Right lobe of liver (tissue), 6 donors: ENCODE data around the gene PRR19. TPM values are rescaled to one million over a fixed set of nuclear protein-coding genes. Genes with fewer than 3 reads are reported as not detected.

Experiments used
- ATAC-seq, 4 donors: fragments of 200-7000 bp; cut with Tn5 transposase; one replicate each; pipeline ENCODE4 v1.9.1; 2020; ENCODE audit warnings: mild to moderate bottlenecking in 4 of 4, moderate library complexity in 4 of 4
- DNase-seq, 3 donors: peaks; one replicate each; pipeline ENCODE4 v3.0.0-alpha.2; 2020
- H3K27ac ChIP-seq, 3 donors: fragments of 200-600 bp; one replicate each; pipeline ENCODE4 v1.8.0; 2022
- H3K27me3 ChIP-seq, 2 donors: fragments of 200-600 bp; one replicate each; pipeline ENCODE4 v1.8.0; 2022
- H3K36me3 ChIP-seq, 4 donors: fragments of 200-600 bp; sonication (generic) in 1 of 4; one replicate each; pipeline versions ENCODE4 v1.5.1 to v1.8.0; 2017 to 2022; ENCODE audit warnings: control low read depth in 1 of 4
- H3K4me1 ChIP-seq, 4 donors: fragments of 200-600 bp; sonication (generic) in 1 of 4; one replicate each; pipeline versions ENCODE4 v1.5.1 to v1.8.0; 2017 to 2022; ENCODE audit warnings: control low read depth in 1 of 4
- H3K4me3 ChIP-seq, 3 donors: fragments of 200-600 bp; one replicate each; pipeline ENCODE4 v1.8.0; 2022
- H3K9me3 ChIP-seq, 4 donors: fragments of 200-600 bp; sonication (generic) in 1 of 4; one replicate each; pipeline versions ENCODE4 v1.5.1 to v1.8.0; 2017 to 2022; ENCODE audit warnings: control low read depth in 1 of 4
- CTCF ChIP-seq, 4 donors: fragments of 200-600 bp in 3 of 4; fragments of 450-650 bp in 1 of 4; IDR thresholded peaks; one replicate each; pipeline versions ENCODE4 v1.5.1 to v1.8.0; 2016 to 2022; ENCODE audit warnings: antibody characterized with exemption in 4 of 4, mild to moderate bottlenecking in 2 of 4
- POLR2A ChIP-seq: fragments of 450-650 bp; IDR thresholded peaks from one replicate; pipeline ENCODE4 v1.6.1; 2017; ENCODE audit warnings: antibody characterized with exemption, mild to moderate bottlenecking
- WGBS: methylation state at CpG from one replicate; pipeline ENCODE4 v1.1.6; 2018; ENCODE audit warnings: low coverage, low lambda C conversion rate; ENCODE audit not compliant: insufficient coverage; ENCODE audit errors: missing lambda C conversion rate; 5-methylcytosine and 5-hydroxymethylcytosine counted together
- intact Hi-C, 2 donors: fragments of 100-400 bp; cut with DNase I; formaldehyde crosslinking; loops; one replicate each; pipeline versions ENCODE4 v1.11.2 to v1.14.1; 2022
- total RNA-seq, 6 experiments: library from RNA; depleted of rRNA in 2 of 6; stranded (reverse); fragments of >200 nt in 2 of 6; fragmentation: NEBNext Ultra II Directional in 3 of 6; extraction: Animal tissue kit (Norgen Biotek cat#: 25700) in 3 of 6; gene quantifications; one replicate each; pipeline versions ENCODE4 v1.1.0 to v1.2.4, GENCODE V29; 2016 to 2023
- donor health status: DM: no; HTN: yes; CAD: no.
- donor health status: DM: no; HTN: no; CAD: no.
- donor health status: DM: no; HTN: no; CAD: no.
- donor health status: DM: no; HTN: yes; CAD: no.
- donor health status: DM: no; HTN: yes; CAD: no.

PRR19 gene
- total RNA-seq, 6 experiments from 2014 or later = 0.18 to 0.74 (median 0.21) TPM

- Histone ChIP-seq H3K27me3 (no peaks in the 10 kb centered on the region), H3K9me3 (no peaks in the 10 kb centered on the region), H3K36me3 (peaks cover 0 to 10% (median 4%) of the 10 kb centered on the region in 4 donors), H3K4me3 (peak overlapping the region in 1 of 3 donors; percentile 68), H3K27ac (peak overlapping the region; percentile 74 to 90 (median 78)), H3K4me1 (peaks cover 0 to 54% (median 20%) of the 10 kb centered on the region in 4 donors)
- WGBS = 49% methylated on average over 4 of the region's 4 CpGs
- intact Hi-C loops = no loop called here
- no peak for ATAC-seq
- no peak for TF ChIP-seq POLR2A
- TF ChIP-seq CTCF (IDR thresholded peaks at IDR 0.05) = no peak
- DNase-seq = no peak
These were observed 19.1 kb upstream of the PRR19 start for GRCh38 chr19:42282819-42283187.

- TF ChIP-seq POLR2A (no peak), CTCF (IDR thresholded peaks at IDR 0.05) (no peak)
- Histone ChIP-seq H3K36me3 (peaks cover 0 to 16% (median 9%) of the 10 kb centered on the region in 4 donors), H3K4me1 (peaks cover 0 to 49% (median 17%) of the 10 kb centered on the region in 4 donors), H3K27ac (peak overlapping the region; percentile 74 to 90 (median 78)), H3K9me3 (no peaks in the 10 kb centered on the region), H3K27me3 (no peaks in the 10 kb centered on the region), H3K4me3 (peak overlapping the region; percentile 35 to 68 (median 51))
- ATAC-seq (peak; percentile 65 to 82 (median 76)), DNase-seq (peak; percentile 97 to 98 (median 97))
- 5% methylated on average over 35 of the region's 74 CpGs for WGBS
- intact Hi-C loops = no loop called here
These were observed 18.5 kb upstream of the PRR19 start for GRCh38 chr19:42283188-42284065.

- WGBS = no CpG with 5 or more reads among the region's 76 CpGs
- Histone ChIP-seq H3K9me3 (no peaks in the 10 kb centered on the region), H3K36me3 (peaks cover 0 to 22% (median 14%) of the 10 kb centered on the region in 4 donors), H3K27me3 (no peaks in the 10 kb centered on the region), H3K4me1 (peaks cover 0 to 43% (median 15%) of the 10 kb centered on the region in 4 donors), H3K27ac (peak overlapping the region; percentile 67 to 90 (median 72)), H3K4me3 (peak overlapping the region in 2 of 3 donors; percentile 44 to 68)
- intact Hi-C loops = no loop called here
- DNase-seq (peak; percentile 86 to 90 (median 86)), ATAC-seq (peak; percentile 42 to 66 (median 56))
- TF ChIP-seq CTCF (IDR thresholded peaks at IDR 0.05) = no peak
- peak; percentile 59 for TF ChIP-seq POLR2A
These were observed 17.8 kb upstream of the PRR19 start for GRCh38 chr19:42284066-42284501.

- Histone ChIP-seq H3K4me3 (peak overlapping the region; percentile 56 to 68 (median 59)), H3K36me3 (peaks cover 0 to 29% (median 18%) of the 10 kb centered on the region in 4 donors), H3K9me3 (no peaks in the 10 kb centered on the region), H3K4me1 (peaks cover 0 to 36% (median 11%) of the 10 kb centered on the region in 4 donors), H3K27ac (peak overlapping the region in 2 of 3 donors; percentile 50 to 71), H3K27me3 (no peaks in the 10 kb centered on the region)
- DNase-seq (peak; percentile 54 to 68 (median 58)), ATAC-seq (no peak)
- WGBS = 8% methylated on average over 28 of the region's 41 CpGs
- intact Hi-C loops = loop anchor here in 1 of 2 donors (5.0 kb wide), 1 partner anchor 32 kb away; no protein-coding TSS in a partner anchor
- TF ChIP-seq CTCF (IDR thresholded peaks at IDR 0.05) = no peak
- TF ChIP-seq POLR2A = no peak
These were observed 17.2 kb upstream of the PRR19 start for GRCh38 chr19:42284591-42285341.
